Activated CD4-positive, alpha-beta T cell treated with anti-CD3 and anti-CD28 coated beads for 36 hours (primary cell): ENCODE results near the gene GLIS2. TPM values are rescaled to one million over a fixed set of nuclear protein-coding genes. Genes with fewer than 3 reads are reported as not detected.

Source experiments
- ATAC-seq: fragments of 200-7000 bp; cut with Tn5 transposase; one replicate; pipeline ENCODE4 v1.10.0; 2021; ENCODE audit warnings: mild to moderate bottlenecking, moderate library complexity
- CTCF ChIA-PET: fragments of 350-600 bp; sonication (Branson Sonifier 250); formaldehyde crosslinking; loops from one replicate; lab custom pipeline; 2021; ENCODE audit warnings: antibody characterized with exemption; lab: Charles Lee
- POLR2A ChIA-PET: fragments of 350-600 bp; sonication (Branson Sonifier 250); formaldehyde crosslinking; loops from one replicate; lab custom pipeline; 2021; ENCODE audit warnings: antibody characterized with exemption, inconsistent platforms; lab: Charles Lee
- DNase-seq: peaks from one replicate; pipeline ENCODE4 v3.0.0-alpha.2; 2020
- H3K27ac Mint-ChIP-seq: one replicate; pipeline ENCODE4 v1.8.0; 2021; ENCODE audit warnings: mixed read lengths
- H3K27me3 Mint-ChIP-seq: one replicate; pipeline ENCODE4 v1.8.0; 2021; ENCODE audit warnings: mixed read lengths
- H3K36me3 Mint-ChIP-seq: one replicate; pipeline ENCODE4 v1.8.0; 2021; ENCODE audit warnings: low read depth, mixed read lengths
- H3K4me1 Mint-ChIP-seq: one replicate; pipeline ENCODE4 v1.8.0; 2021; ENCODE audit warnings: mixed read lengths
- H3K4me3 Mint-ChIP-seq: one replicate; pipeline ENCODE4 v1.8.0; 2021; ENCODE audit warnings: mild to moderate bottlenecking, moderate library complexity, mixed read lengths
- H3K9me3 Mint-ChIP-seq: one replicate; pipeline ENCODE4 v1.8.0; 2021; ENCODE audit warnings: low read depth, mixed read lengths
- intact Hi-C, 2 experiments: fragments of 100-400 bp; cut with DNase I in 1 of 2; cut with micrococcal nuclease in 1 of 2; formaldehyde crosslinking; loops; one replicate each; pipeline versions ENCODE4 v1.14.2 to v1.15.1; 2022 to 2024; cut with DNase I, micrococcal nuclease
- total RNA-seq, 2 experiments: library from RNA; stranded (reverse); gene quantifications; one replicate each; pipeline ENCODE4 v1.2.3, GENCODE V29; 2021

GLIS2 gene
- total RNA-seq, 2 experiments from 2014 or later = 0.27 to 0.30 TPM

DNA sequence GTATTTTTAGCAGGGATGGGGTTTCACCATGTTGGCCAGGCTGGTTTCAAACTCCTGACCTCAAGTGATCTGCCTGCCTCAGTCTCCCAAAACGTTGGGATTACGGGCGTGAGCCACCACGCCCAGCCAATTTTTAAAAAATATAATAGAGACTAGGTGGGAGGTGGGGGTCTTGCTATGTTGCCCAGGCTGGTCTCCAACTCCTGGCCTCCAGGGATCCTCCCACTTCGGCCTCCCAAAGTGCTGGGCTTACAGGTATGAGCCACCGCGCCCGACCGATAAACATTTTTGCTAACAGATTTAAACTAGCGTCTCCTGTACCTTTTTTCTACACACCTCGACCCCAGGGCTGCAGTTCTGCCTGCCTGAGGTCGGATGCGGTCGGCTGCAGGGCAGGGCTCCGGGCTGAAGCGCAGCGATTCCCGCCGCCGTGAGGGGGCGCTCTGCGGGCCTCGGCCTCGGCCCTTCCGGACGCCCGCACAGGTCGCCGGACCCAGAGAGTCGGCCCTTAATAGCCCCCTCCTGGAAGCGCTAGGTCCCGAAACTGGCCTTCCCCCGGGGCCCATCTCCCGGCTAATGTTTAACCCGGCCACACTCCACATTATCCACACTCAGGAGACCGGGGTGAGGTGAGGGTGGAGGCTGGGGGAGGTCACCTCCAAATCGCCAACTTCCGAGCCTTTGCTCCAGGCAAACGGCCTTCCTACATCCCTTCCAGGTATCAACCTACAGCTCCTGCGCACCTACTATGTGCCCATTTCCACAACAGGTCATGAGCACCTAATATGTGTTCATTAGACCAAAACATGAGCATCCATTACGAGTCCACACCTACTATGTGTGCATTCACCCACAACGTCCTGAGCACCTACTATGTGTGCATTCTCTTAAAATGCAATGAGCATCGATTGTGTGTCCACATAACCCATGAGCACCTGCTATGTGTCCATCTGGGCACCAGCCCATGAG lies 2.0 kb upstream of the GLIS2 start:
- H3K4me1 Mint-ChIP-seq = peaks cover 18% of the 10 kb centered on the region
- CTCF ChIA-PET = interaction anchor here (1.3 kb wide), 1 partner anchor 60 kb away, joined by 3 read pairs; no protein-coding TSS in a partner anchor
- peaks cover 13% of the 10 kb centered on the region for H3K27me3 Mint-ChIP-seq
- intact Hi-C loops = no loop called here
- H3K27ac Mint-ChIP-seq = no peak overlapping the region
- DNase-seq = peak; percentile 57
- no peaks in the 10 kb centered on the region for H3K36me3 Mint-ChIP-seq
- H3K9me3 Mint-ChIP-seq = no peaks in the 10 kb centered on the region
- POLR2A ChIA-PET = no interaction called here
- no peak for ATAC-seq
- peak overlapping the region; percentile 71 for H3K4me3 Mint-ChIP-seq

DNA sequence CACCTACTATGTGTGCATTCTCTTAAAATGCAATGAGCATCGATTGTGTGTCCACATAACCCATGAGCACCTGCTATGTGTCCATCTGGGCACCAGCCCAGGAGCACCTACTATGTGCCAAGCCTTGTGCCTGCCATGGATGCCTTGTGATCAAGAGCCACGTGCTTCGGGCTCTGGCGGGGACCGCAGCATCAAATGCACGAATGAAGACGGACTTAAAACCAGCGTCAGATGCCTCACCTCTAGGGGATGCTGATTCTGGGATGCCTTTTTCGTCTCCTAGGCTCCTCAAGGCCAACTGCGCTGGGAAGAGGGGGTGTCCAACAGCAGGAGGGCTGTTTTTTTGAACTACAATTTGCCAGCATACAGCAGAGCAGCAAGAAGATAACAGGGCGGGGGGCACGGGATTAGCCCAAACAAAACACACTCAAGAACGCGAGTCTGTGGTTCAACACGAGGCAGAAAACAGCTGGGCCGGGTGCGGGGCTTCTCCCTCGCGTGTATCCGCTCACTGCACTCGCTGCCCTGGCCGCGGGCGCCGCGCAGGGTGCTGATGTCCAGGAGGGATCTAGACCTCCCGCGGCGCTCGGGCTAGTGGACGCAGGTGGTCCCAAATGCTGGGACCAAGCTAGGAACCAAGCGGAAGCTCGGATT lies 1.2 kb upstream of the GLIS2 start:
- Mint-ChIP-seq H3K4me1 (peaks cover 11% of the 10 kb centered on the region), H3K36me3 (no peaks in the 10 kb centered on the region), H3K27me3 (peaks cover 13% of the 10 kb centered on the region), H3K9me3 (no peaks in the 10 kb centered on the region), H3K4me3 (peak overlapping the region; percentile 71), H3K27ac (peak overlapping the region; percentile 81)
- DNase-seq (peak; percentile 49), ATAC-seq (peak; percentile 26)
- ChIA-PET CTCF (interaction anchor here (0.7 to 1.3 kb wide), 2 partner anchors 61 to 141 kb away, joined by 3 to 5 read pairs; no protein-coding TSS in a partner anchor), POLR2A (interaction anchor here (0.7 kb wide), 1 partner anchor 43 kb away, joined by 3 read pairs; no protein-coding TSS in a partner anchor)
- intact Hi-C loops = loop anchor here in 1 of 2 experiments (1.0 kb wide), 1 partner anchor 7 kb away; no protein-coding TSS in a partner anchor

GRCh38 chr16:4316108-4316863 lies 419 bp downstream of the GLIS2 start:
- H3K9me3 Mint-ChIP-seq = no peaks in the 10 kb centered on the region
- DNase-seq = peak; percentile 36

DNA sequence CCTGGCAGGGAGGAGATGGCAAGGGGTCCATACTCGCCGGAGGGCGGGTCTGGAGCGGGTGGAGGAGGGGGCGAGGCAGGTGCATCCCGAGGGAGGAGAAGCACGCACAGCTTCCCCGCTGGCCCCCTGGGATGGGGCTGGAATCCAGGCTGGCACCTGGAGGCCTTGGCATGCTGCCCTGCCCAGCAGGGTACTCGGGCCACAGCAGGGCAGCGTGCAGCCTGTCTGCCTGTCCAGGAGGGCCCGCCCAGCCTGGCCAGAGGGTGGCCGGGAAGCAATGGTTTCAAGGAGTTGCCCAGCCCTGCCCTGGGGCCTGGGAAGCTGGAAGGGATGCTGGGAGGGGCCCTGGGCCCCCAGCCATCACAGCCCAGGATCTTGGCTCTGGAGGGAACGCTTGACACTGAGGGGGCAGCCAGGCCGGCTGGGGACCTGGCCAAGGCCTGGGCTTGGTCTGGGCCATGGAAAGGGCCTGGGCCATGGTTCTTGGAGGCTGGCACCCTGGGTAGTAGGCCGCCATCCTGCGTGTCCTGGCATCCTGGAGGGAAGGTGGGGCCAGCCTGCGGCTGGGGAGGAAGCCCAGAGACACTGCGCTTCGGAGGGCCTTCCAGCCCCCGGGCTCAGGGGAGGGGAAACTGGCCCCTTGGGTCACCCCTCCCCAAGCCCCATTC lies 1.1 kb downstream of the GLIS2 start:
- no peak overlapping the region for H3K4me3 Mint-ChIP-seq
- intact Hi-C loops = no loop called here
- ATAC-seq = no peak
- ChIA-PET CTCF (interaction anchor here (2.2 kb wide), 1 partner anchor 11 kb away, joined by 12 read pairs; no protein-coding TSS in a partner anchor), POLR2A (no interaction called here)
- H3K9me3 Mint-ChIP-seq = no peaks in the 10 kb centered on the region
- DNase-seq = no peak
- H3K27me3 Mint-ChIP-seq = peaks cover 13% of the 10 kb centered on the region
- H3K36me3 Mint-ChIP-seq = no peaks in the 10 kb centered on the region
- peaks cover 11% of the 10 kb centered on the region for H3K4me1 Mint-ChIP-seq
- no peak overlapping the region for H3K27ac Mint-ChIP-seq

More at GRCh38 chr16:4316108-4316863, 419 bp downstream of the GLIS2 start:
- ATAC-seq = no peak
- Mint-ChIP-seq H3K36me3 (no peaks in the 10 kb centered on the region), H3K4me1 (peaks cover 11% of the 10 kb centered on the region), H3K27me3 (peaks cover 13% of the 10 kb centered on the region), H3K27ac (no peak overlapping the region), H3K4me3 (no peak overlapping the region)
- ChIA-PET POLR2A (no interaction called here), CTCF (interaction anchor here (2.2 kb wide), 1 partner anchor 11 kb away, joined by 12 read pairs; no protein-coding TSS in a partner anchor)
- intact Hi-C loops = no loop called here

DNA sequence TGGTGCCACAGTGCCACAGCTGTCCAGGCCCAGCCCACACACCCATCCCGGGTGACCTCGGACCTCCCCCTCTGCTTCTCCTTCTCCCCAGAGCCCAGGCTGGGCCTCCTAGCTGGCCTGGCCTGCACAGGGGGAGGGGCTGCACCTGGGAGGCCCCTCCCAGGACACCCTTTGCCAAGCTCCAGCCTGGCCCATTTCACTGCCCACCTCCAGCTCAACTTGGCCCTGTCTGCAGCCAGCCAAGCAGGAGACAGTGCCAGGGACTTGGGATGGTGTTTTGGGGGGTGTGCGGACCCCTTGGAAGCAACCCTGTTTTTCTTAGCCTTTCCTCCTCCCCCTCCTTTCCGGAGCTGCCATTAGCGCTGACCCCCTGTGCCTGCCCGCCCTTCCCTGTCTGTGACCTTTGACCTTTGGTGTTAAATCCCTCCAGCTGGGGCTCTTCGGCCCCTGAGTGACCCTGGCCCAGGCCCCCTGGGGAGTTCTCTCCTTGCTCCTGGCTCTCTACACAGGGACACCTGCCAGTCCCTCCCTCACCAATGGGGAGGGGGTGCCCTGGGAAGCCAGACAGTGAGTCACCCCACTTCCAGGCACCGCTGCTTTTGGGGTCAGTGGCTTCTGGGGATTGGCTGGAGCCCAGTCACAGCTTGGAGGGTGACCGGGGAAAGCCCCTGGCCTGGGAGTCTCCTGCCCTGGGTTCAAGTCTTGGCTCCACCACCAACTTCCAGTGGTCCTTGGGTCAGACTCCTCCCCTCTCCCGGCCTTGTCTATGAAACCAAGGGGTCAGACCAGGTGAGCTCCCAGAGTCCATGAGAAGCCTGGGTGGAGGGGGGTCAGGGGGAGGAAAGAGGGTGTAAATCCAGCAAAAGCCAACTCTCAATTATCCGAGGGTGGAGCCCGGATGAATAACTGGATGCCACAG lies 1.9 kb downstream of the GLIS2 start:
- H3K4me1 Mint-ChIP-seq = peaks cover 11% of the 10 kb centered on the region
- no peaks in the 10 kb centered on the region for H3K36me3 Mint-ChIP-seq
- ATAC-seq (no peak), DNase-seq (no peak)
- H3K27me3 Mint-ChIP-seq = peaks cover 13% of the 10 kb centered on the region
- intact Hi-C loops = no loop called here
- H3K27ac Mint-ChIP-seq = no peak overlapping the region
- ChIA-PET CTCF (interaction anchor here (1.0 to 2.8 kb wide), 3 partner anchors 10 to 12 kb away, joined by 6 to 12 read pairs (median 7); no protein-coding TSS in a partner anchor), POLR2A (no interaction called here)
- H3K4me3 Mint-ChIP-seq = no peak overlapping the region
- H3K9me3 Mint-ChIP-seq = no peaks in the 10 kb centered on the region

GRCh38 chr16:4318451-4318910 lies 2.6 kb downstream of the GLIS2 start:
- no peak overlapping the region for H3K27ac Mint-ChIP-seq
- no peak for ATAC-seq
- peaks cover 11% of the 10 kb centered on the region for H3K4me1 Mint-ChIP-seq
- peaks cover 13% of the 10 kb centered on the region for H3K27me3 Mint-ChIP-seq
- no peak for DNase-seq
- intact Hi-C loops = no loop called here
- ChIA-PET CTCF (interaction anchor here (1.0 to 2.8 kb wide), 3 partner anchors 8 to 12 kb away, joined by 5 to 7 read pairs (median 6); no protein-coding TSS in a partner anchor), POLR2A (no interaction called here)
- no peaks in the 10 kb centered on the region for H3K36me3 Mint-ChIP-seq
- no peak overlapping the region for H3K4me3 Mint-ChIP-seq
- no peaks in the 10 kb centered on the region for H3K9me3 Mint-ChIP-seq

- POLR2A ChIA-PET = no interaction called here
- ATAC-seq (no peak), DNase-seq (no peak)
- CTCF ChIA-PET = interaction anchor here (1.0 to 2.8 kb wide), 3 partner anchors 9 to 11 kb away, joined by 5 to 7 read pairs (median 6); no protein-coding TSS in a partner anchor
- intact Hi-C loops = no loop called here
- H3K4me1 Mint-ChIP-seq = peaks cover 11% of the 10 kb centered on the region
- H3K27me3 Mint-ChIP-seq = peaks cover 11% of the 10 kb centered on the region
- no peak overlapping the region for H3K4me3 Mint-ChIP-seq
- no peak overlapping the region for H3K27ac Mint-ChIP-seq
- no peaks in the 10 kb centered on the region for H3K9me3 Mint-ChIP-seq
- H3K36me3 Mint-ChIP-seq = no peaks in the 10 kb centered on the region
Measured at GRCh38 chr16:4318967-4319366, 3.1 kb downstream of the GLIS2 start.

DNA sequence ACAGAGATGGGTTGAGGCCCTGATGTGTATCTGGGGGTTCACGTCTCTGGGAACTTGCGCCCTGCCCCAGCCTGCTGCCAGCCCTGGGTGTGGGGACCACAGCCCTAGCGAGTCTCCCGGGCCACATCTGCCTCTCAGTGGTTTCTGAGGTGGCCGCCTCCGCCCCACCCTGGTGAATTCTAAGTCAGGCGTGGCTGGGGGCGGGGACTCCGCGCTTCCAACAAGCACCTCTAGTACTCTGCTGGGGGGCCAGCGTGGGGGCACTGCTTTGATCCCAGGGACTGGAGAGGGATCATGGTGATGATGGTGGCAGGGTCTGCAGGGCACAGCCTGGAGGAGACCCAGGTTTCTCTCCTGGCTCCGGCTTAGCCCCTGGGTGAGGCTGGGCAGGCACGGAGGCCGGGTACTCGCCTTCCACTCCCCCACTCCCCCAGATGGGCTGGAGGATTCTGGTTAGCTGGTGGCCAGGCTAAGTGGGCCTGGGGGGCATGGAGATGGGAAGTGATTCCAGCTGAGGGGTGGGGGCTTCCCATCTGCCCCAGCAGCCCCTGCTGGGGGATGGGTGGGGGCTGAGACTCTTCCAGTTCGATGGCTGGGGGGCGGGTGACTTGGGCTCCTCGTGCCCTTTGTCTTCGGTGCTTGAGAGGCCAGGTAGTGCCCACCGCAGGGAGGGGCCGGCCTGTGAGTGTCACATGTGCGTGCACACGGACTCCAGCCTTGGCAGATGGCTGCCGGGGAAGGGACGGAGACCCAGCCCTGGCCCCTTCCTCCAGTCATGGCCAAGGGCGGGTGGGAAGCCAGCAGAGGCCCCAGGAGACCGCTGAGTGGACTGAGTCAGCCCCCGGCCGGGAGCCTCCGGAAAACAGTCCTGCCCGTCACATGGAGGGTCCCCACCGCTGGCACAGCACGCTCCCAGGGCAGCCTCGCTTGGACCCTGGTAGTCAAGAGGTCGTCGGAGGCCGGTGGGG lies 3.9 kb downstream of the GLIS2 start:
- POLR2A ChIA-PET = no interaction called here
- Mint-ChIP-seq H3K27me3 (peaks cover 3% of the 10 kb centered on the region), H3K4me1 (peaks cover 5% of the 10 kb centered on the region), H3K27ac (no peak overlapping the region), H3K4me3 (no peak overlapping the region), H3K36me3 (no peaks in the 10 kb centered on the region), H3K9me3 (no peaks in the 10 kb centered on the region)
- CTCF ChIA-PET = interaction anchor here (1.6 to 2.8 kb wide), 2 partner anchors 9 to 12 kb away, joined by 5 to 7 read pairs; no protein-coding TSS in a partner anchor
- ATAC-seq (peak; percentile 58), DNase-seq (peak; percentile 72)
- intact Hi-C loops = no loop called here
